ENCODE measurements around the gene ZFP90. TPM values are rescaled to one million over a fixed set of nuclear protein-coding genes. Genes with fewer than 3 reads are reported as not detected.

Gene ZFP90
- total and polyA plus RNA-seq, 11 donors, result 4.9 to 18.1 (median 11.0) TPM

DNA sequence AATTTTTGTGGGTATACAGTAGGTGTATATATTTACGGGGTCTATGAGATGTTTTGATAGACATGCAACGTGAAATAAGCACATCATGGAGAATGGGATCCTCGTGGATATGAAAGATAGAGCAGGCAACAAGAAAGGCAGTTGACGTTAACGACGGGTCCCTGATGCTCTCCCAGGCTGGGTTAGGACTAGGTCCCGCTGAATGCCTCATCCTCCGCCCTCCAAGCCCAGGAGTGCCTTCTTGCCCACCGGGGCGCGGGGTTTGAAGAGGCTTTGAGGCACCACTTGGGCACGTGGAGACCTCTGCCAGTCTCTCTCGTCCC, 9.5 kb upstream of the ZFP90 start:
- H3K36me3 ChIP-seq, result no peaks in the 10 kb centered on the region
- DNase-seq (no peak), ATAC-seq (peak; percentile 6 to 31 (median 16))
- H3K9me3 ChIP-seq, result peaks cover 0 to 7% (median 0%) of the 10 kb centered on the region in 12 donors
- 21 to 32% (median 23%) methylated on average over 8 to 13 of the region's 13 CpGs for WGBS, 4 donors
- no peak overlapping the region for H3K27ac ChIP-seq
- TF ChIP-seq, protein P1, sequence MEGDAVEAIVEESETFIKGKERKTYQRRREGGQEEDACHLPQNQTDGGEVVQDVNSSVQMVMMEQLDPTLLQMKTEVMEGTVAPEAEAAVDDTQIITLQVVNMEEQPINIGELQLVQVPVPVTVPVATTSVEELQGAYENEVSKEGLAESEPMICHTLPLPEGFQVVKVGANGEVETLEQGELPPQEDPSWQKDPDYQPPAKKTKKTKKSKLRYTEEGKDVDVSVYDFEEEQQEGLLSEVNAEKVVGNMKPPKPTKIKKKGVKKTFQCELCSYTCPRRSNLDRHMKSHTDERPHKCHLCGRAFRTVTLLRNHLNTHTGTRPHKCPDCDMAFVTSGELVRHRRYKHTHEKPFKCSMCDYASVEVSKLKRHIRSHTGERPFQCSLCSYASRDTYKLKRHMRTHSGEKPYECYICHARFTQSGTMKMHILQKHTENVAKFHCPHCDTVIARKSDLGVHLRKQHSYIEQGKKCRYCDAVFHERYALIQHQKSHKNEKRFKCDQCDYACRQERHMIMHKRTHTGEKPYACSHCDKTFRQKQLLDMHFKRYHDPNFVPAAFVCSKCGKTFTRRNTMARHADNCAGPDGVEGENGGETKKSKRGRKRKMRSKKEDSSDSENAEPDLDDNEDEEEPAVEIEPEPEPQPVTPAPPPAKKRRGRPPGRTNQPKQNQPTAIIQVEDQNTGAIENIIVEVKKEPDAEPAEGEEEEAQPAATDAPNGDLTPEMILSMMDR (IDR thresholded peaks at IDR 0.05), result no peak
- TF ChIP-seq POLR2A (IDR thresholded peaks at IDR 0.05), result no peak
- no peaks in the 10 kb centered on the region for H3K27me3 ChIP-seq
- H3K4me1 ChIP-seq, result peaks cover 0 to 23% (median 16%) of the 10 kb centered on the region in 12 donors
- H3K4me3 ChIP-seq, result peak overlapping the region; percentile 65 to 93 (median 80)
- intact Hi-C loops (cut with DNase I), result loop anchor here in 8 of 10 donors (2.0 to 10.0 kb wide), 12 partner anchors 271 to 758 kb away; partner anchors contain the start of gene TANGO6 (in 3 of the 8)

DNA sequence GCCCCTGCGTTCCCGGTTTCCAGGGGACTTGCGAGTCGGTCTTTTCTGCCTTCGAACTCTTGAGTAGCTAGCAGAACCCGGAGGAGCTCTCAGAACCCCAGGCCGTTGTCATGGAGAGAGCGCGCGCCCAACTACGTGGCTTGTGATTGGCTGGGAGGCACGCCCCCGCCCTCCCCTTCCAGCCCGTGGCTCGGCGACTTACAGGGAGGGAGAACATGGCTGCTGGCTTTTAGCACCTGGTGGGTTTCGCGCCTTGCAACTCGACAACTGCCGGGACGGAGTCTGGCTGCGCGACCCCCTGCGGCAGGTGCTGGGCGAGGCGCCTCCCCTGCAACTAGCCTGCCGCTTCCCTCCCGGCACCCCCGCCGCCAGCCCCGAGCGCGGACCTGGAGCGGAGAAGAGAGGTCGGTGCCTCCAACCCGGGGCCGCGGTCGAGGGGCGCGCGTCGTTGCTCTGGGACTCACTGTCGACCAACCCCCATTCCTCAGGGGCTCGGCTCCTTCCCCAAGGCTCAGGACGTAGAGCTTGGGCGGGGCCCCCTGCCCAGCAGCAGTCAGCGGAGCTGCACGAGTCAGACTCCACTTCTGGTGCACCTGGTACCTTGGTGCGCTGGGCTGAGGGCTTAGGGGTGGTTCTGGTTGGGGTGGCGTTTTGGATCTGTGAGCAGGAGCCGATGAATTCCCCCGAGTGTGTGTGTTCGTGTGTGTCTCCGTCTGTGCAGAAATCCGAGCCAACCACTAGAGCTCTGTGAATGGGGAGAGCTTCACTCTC, 9.0 kb upstream of the ZFP90 start:
- no peak for TF ChIP-seq POLR2A (IDR thresholded peaks at IDR 0.05)
- TF ChIP-seq, protein P1 (IDR thresholded peaks at IDR 0.05), result peak in 1 of 12 donors; percentile 4
- no peaks in the 10 kb centered on the region for H3K27me3 ChIP-seq
- DNase-seq, result peak; percentile 86 to 91 (median 89)
- H3K4me3 ChIP-seq, result peak overlapping the region; percentile 65 to 93 (median 80)
- WGBS, 4 donors, result 1 to 2% (median 1%) methylated on average over 10 to 56 of the region's 56 CpGs
- peak overlapping the region in 2 of 12 donors; percentile 25 to 55 for H3K27ac ChIP-seq
- peaks cover 0 to 7% (median 0%) of the 10 kb centered on the region in 12 donors for H3K9me3 ChIP-seq
- peaks cover 0 to 23% (median 16%) of the 10 kb centered on the region in 12 donors for H3K4me1 ChIP-seq
- H3K36me3 ChIP-seq, result no peaks in the 10 kb centered on the region
- intact Hi-C loops (cut with DNase I), result loop anchor here (2.0 to 10.0 kb wide), 15 partner anchors 271 to 757 kb away; partner anchors contain the start of genes TANGO6 (in 4 of the 10), CHTF8 (in 1 of the 10) and UTP4 (in 1 of the 10)
- peak; percentile 92 to 99 (median 97) for ATAC-seq

DNA sequence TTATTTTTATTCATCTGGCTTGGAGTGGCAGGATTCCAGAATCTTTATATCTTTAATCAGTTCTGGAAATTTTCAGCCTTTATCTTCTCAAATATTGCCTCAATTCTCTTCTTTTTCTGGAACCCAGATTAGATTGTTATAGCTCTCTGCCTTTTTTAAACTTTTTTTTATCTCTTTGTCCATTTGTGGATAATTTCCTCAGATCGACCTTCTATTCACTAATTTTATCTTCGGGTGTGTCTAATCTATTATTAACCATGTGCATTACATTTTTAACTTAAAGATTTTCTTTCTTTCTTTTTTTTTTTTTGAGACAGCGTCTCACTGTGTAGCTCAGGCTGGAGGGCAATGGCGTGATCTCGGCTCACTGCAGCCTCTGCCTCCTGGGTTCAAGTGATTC, 5.2 kb upstream of the ZFP90 start:
- WGBS, 4 donors, result 93 to 96% (median 94%) methylated on average over 5 of the region's 5 CpGs
- H3K4me1 ChIP-seq, result peaks cover 0 to 22% (median 14%) of the 10 kb centered on the region in 12 donors
- peaks cover 0 to 7% (median 0%) of the 10 kb centered on the region in 12 donors for H3K9me3 ChIP-seq
- ATAC-seq (no peak), DNase-seq (no peak)
- no peaks in the 10 kb centered on the region for H3K36me3 ChIP-seq
- intact Hi-C loops (cut with DNase I), result loop anchor here in 4 of 10 donors (10.0 kb wide), 5 partner anchors 311 to 751 kb away; partner anchors contain the start of genes CHTF8 (in 1 of the 4), TANGO6 (in 1 of the 4) and UTP4 (in 1 of the 4)
- H3K27me3 ChIP-seq, result no peaks in the 10 kb centered on the region
- TF ChIP-seq POLR2A (IDR thresholded peaks at IDR 0.05), result no peak
- TF ChIP-seq, protein P1 (IDR thresholded peaks at IDR 0.05), result no peak
- H3K27ac ChIP-seq, result no peak overlapping the region
- no peak overlapping the region for H3K4me3 ChIP-seq

DNA sequence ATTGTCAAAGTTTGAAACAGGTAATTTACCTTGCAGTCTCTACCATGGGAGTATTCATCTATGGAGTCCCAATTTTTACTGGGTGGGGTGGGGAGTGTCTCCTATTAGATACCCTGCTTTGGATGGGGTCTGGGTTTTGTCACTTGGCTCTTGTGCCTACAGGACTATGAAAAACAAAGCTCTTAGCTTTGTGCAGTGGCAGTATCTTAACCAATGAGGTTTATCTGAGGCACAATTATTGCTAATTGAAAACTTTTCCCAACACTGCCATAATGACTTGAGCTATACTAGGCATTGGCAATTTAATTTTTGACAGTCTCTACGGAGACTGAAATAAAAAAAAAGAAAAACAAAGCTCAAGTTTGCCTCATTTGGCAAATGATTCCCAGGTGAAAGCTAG, 3.8 kb upstream of the ZFP90 start:
- Histone ChIP-seq H3K9me3 (peaks cover 0 to 7% (median 0%) of the 10 kb centered on the region in 12 donors), H3K36me3 (no peaks in the 10 kb centered on the region), H3K4me1 (peaks cover 0 to 18% (median 10%) of the 10 kb centered on the region in 12 donors), H3K4me3 (no peak overlapping the region), H3K27ac (no peak overlapping the region), H3K27me3 (no peaks in the 10 kb centered on the region)
- DNase-seq (no peak), ATAC-seq (no peak)
- TF ChIP-seq, protein P1 (IDR thresholded peaks at IDR 0.05), result no peak
- no peak for TF ChIP-seq POLR2A (IDR thresholded peaks at IDR 0.05)
- intact Hi-C loops (cut with DNase I), result loop anchor here in 4 of 10 donors (5.0 to 10.0 kb wide), 6 partner anchors 307 to 749 kb away; partner anchors contain the start of genes TANGO6 (in 2 of the 4), CHTF8 (in 1 of the 4) and UTP4 (in 1 of the 4)
- WGBS, 4 donors, result 64 to 73% (median 65%) methylated on average over 1 of the region's 1 CpG

Data from heart left ventricle (tissue), 16 donors.